Esophagus muscularis mucosa (tissue), 2 donors: Measurements from ENCODE around the gene MSRB1.

Experiments used
- EP300 ChIP-seq: sonication (generic); formaldehyde crosslinking; IDR thresholded peaks from one replicate; pipeline ENCODE4 v1.6.1; 2017; ENCODE audit warnings: antibody characterized with exemption
- POLR2A ChIP-seq: fragments of 450-650 bp; IDR thresholded peaks from one replicate; pipeline ENCODE4 v1.6.1; 2017; ENCODE audit warnings: antibody characterized with exemption, moderate library complexity, mild to moderate bottlenecking, low read depth

DNA sequence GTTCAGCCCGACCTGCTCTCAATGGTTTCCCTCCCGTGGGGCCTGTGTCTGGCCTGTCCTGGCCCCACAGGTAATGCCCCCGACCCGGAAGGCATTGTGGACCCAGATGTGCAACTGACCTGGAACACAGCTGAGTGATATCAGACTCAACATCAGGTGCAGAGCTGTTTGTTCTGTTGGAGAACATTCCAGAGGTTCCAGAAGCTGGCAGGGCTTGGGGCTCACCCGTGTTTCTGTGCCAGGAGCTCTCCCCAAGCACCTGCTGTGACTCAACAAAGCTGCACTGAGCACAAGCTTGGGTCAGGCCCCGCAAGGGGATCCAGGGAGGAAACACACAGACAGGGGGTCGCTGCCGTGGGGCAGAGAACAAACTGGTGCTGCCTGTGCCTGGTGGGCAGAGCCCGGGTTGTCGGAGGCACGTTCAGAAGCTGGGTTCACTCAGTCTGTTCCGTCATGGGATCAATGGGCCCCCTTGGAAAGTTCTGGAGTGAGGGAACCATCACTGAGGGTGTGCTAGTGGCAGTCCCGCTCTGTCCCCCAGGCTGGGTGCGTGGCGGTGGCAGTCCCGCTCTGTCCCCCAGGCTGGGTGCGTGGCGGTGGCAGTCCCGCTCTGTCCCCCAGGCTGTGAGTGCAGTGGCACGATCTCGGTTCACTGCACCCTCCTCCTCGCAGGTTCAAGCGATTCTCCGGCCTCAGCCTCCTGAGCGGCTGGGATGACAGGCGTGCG, 46.9 kb downstream of the MSRB1 start:
- TF ChIP-seq POLR2A (no peak), EP300 (no peak)
